GM21619 (cell line): ENCODE data around the gene HNRNPM.

Source experiments
- ATAC-seq: cut with Tn5 transposase; IDR thresholded peaks from one replicate; pipeline ENCODE4 v1.9.1; 2021; ENCODE audit not compliant: unreplicated experiment

HNRNPM gene

GRCh38 chr19:8537099-8537498 is 92.3 kb downstream of the HNRNPM start:
- no peak for ATAC-seq
